Measurements from ENCODE around the gene RCC2.

DNA sequence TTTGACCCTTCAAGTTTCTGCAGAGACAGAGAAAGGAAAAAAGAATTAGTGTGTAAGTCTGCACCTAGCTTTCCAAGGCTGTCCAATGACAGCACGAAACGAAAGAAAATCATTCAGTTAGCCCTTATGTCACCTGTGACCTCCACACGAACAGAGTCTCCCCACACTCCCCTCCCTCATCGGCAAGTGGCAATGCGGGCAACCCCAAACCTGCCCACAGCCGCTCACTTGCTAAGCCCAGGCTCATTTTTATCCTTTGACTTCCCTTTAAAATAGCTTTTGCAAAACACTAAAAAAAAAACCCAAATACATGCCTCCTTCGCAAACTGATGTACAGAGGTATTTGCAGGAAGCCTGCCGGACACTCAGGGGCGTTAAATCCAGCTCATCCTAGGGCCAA is 10.3 kb downstream of the RCC2 start:
- TF ChIP-seq, protein P1, sequence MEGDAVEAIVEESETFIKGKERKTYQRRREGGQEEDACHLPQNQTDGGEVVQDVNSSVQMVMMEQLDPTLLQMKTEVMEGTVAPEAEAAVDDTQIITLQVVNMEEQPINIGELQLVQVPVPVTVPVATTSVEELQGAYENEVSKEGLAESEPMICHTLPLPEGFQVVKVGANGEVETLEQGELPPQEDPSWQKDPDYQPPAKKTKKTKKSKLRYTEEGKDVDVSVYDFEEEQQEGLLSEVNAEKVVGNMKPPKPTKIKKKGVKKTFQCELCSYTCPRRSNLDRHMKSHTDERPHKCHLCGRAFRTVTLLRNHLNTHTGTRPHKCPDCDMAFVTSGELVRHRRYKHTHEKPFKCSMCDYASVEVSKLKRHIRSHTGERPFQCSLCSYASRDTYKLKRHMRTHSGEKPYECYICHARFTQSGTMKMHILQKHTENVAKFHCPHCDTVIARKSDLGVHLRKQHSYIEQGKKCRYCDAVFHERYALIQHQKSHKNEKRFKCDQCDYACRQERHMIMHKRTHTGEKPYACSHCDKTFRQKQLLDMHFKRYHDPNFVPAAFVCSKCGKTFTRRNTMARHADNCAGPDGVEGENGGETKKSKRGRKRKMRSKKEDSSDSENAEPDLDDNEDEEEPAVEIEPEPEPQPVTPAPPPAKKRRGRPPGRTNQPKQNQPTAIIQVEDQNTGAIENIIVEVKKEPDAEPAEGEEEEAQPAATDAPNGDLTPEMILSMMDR (IDR thresholded peaks at IDR 0.05) = no peak
- no peak for TF ChIP-seq EP300 (IDR thresholded peaks at IDR 0.05)
- TF ChIP-seq POLR2A (IDR thresholded peaks at IDR 0.05) = no peak
- TF ChIP-seq POLR2AphosphoS5 (IDR thresholded peaks at IDR 0.05) = no peak
